ENCODE measurements around the gene PACS1. TPM values are rescaled to one million over a fixed set of nuclear protein-coding genes. Genes with fewer than 3 reads are reported as not detected.

The PACS1 gene
- polyA plus RNA-seq, 1 of the 3 experiments (the other 2 are of a cell fraction) = 37.3 TPM

GRCh38 chr11:66194391-66194790 lies 124.3 kb downstream of the PACS1 start (continued):
- TF ChIP-seq FOSL2 (IDR thresholded peaks at IDR 0.05; ENCODE audit: borderline replicate concordance, low read depth) = no peak

GRCh38 chr11:66195867-66196266 lies 125.8 kb downstream of the PACS1 start:
- no peaks in the 10 kb centered on the region for H3K27me3 ChIP-seq (ENCODE audit: insufficient read depth)
- WGBS (ENCODE audit: low lambda C conversion rate) = 81% methylated on average over 2 of the region's 2 CpGs
- ChIA-PET CTCF (interaction anchor here (2.0 to 2.3 kb wide), 2 partner anchors 15 to 27 kb away, joined by 5 to 10 read pairs; no protein-coding TSS in a partner anchor), POLR2A (no interaction called here)
- H3K36me3 ChIP-seq (replicated peaks in 1 of 2; ENCODE audit: control insufficient read depth in 1 of 2, insufficient read depth in 2 of 2, low read length in 1 of 2) = peaks cover 28 to 49% of the 10 kb centered on the region in 2 experiments
- no peak for TF ChIP-seq MAX (IDR thresholded peaks at IDR 0.05; ENCODE audit: low read depth)
- TF ChIP-seq JUND (IDR thresholded peaks at IDR 0.05) = no peak
- TF ChIP-seq GATA2 (CRISPR knock-in tag; IDR thresholded peaks at IDR 0.05) = no peak
- no peak for TF ChIP-seq SMC3 (IDR thresholded peaks at IDR 0.05; ENCODE audit: low read depth, low read length)
- no peak for TF ChIP-seq RCOR1 (IDR thresholded peaks at IDR 0.05; ENCODE audit: low read length)
- TF ChIP-seq TCF12 (IDR thresholded peaks at IDR 0.05) = no peak
- TF ChIP-seq ELF1 (IDR thresholded peaks at IDR 0.05) = no peak
- TF ChIP-seq MXI1 (IDR thresholded peaks at IDR 0.05; ENCODE audit: low read depth, low read length) = no peak
- DNase-seq = no peak
- no peaks in the 10 kb centered on the region for H3K9me2 ChIP-seq
- H4K20me1 ChIP-seq (ENCODE audit: insufficient read depth) = no peaks in the 10 kb centered on the region
- H3K4me3 ChIP-seq (ENCODE audit: low read depth in 2 of 2, low read length in 1 of 2) = no peak overlapping the region
- no peak overlapping the region for H2AFZ ChIP-seq (ENCODE audit: low read depth)
- H3K27ac ChIP-seq (ENCODE audit: low read depth in 2 of 2, low read length in 1 of 2) = no peak overlapping the region
- peaks cover 0 to 7% of the 10 kb centered on the region in 2 experiments; a peak in 2 of 4 replicates for H3K4me1 ChIP-seq (ENCODE audit: control insufficient read depth in 1 of 2, insufficient read depth in 2 of 2, low read depth in 1 of 2, low read length in 1 of 2)
- peaks cover 5% of the 10 kb centered on the region; the same call in 1 of the 2 replicates for H3K9me3 ChIP-seq
- peaks cover 33% of the 10 kb centered on the region for H3K79me2 ChIP-seq (ENCODE audit: insufficient read depth)
- no peak overlapping the region for H3K4me2 ChIP-seq
- H3K9ac ChIP-seq = no peak overlapping the region
- H3F3A ChIP-seq (replicated peaks; ENCODE audit: insufficient read depth) = peaks cover 9% of the 10 kb centered on the region

GRCh38 chr11:66203847-66204246 lies 133.8 kb downstream of the PACS1 start:
- POLR2A ChIA-PET = no interaction called here

More at GRCh38 chr11:66203847-66204246, 133.8 kb downstream of the PACS1 start:
- H2AFZ ChIP-seq (ENCODE audit: low read depth) = no peak overlapping the region
- H3F3A ChIP-seq (replicated peaks; ENCODE audit: insufficient read depth) = peaks cover 18% of the 10 kb centered on the region
- WGBS (ENCODE audit: low lambda C conversion rate) = 79% methylated on average over 3 of the region's 3 CpGs
- peaks cover 5% of the 10 kb centered on the region; the same call in 1 of the 2 replicates for H3K9me3 ChIP-seq
- H3K4me2 ChIP-seq = no peak overlapping the region
- H3K27me3 ChIP-seq (ENCODE audit: insufficient read depth) = no peaks in the 10 kb centered on the region
- H3K36me3 ChIP-seq (replicated peaks in 1 of 2; ENCODE audit: control insufficient read depth in 1 of 2, insufficient read depth in 2 of 2, low read length in 1 of 2) = peaks cover 0 to 31% of the 10 kb centered on the region in 2 experiments
- CTCF ChIA-PET = no interaction called here
- H3K79me2 ChIP-seq (ENCODE audit: insufficient read depth) = peaks cover 21% of the 10 kb centered on the region; the same call in 1 of the 2 replicates
- H3K4me1 ChIP-seq (ENCODE audit: control insufficient read depth in 1 of 2, insufficient read depth in 2 of 2, low read depth in 1 of 2, low read length in 1 of 2) = no peaks in the 10 kb centered on the region
- TF ChIP-seq TEAD4 (IDR thresholded peaks at IDR 0.05; ENCODE audit: borderline replicate concordance, insufficient read depth) (no peak), MAX (IDR thresholded peaks at IDR 0.05; ENCODE audit: low read depth) (no peak), YY1 (IDR thresholded peaks at IDR 0.05; ENCODE audit: low read depth) (no peak), MXI1 (IDR thresholded peaks at IDR 0.05; ENCODE audit: low read depth, low read length) (no peak), SIN3A (IDR thresholded peaks at IDR 0.05; ENCODE audit: borderline replicate concordance, low read depth, low read length) (no peak), IRF3 (IDR thresholded peaks at IDR 0.05; ENCODE audit: low read depth, low read length) (no peak), FOXJ3 (CRISPR knock-in tag; IDR thresholded peaks at IDR 0.05) (no peak), ELF1 (IDR thresholded peaks at IDR 0.05) (no peak), CHD2 (IDR thresholded peaks at IDR 0.05; ENCODE audit: low read length, partially characterized antibody) (no peak), FOSL2 (IDR thresholded peaks at IDR 0.05; ENCODE audit: borderline replicate concordance, low read depth) (no peak), REST (IDR thresholded peaks at IDR 0.05; ENCODE audit: low read depth, low read length) (no peak), POLR2AphosphoS5 (IDR thresholded peaks at IDR 0.05; ENCODE audit: low read depth, low read length) (no peak), TCF12 (IDR thresholded peaks at IDR 0.05) (no peak), SMC3 (IDR thresholded peaks at IDR 0.05; ENCODE audit: low read depth, low read length) (no peak), EP300 (IDR thresholded peaks at IDR 0.05; ENCODE audit: borderline replicate concordance in 1 of 2, low read depth in 1 of 2, low read length in 1 of 2) (no peak), JUND (IDR thresholded peaks at IDR 0.05) (no peak), USF2 (IDR thresholded peaks at IDR 0.05; ENCODE audit: borderline replicate concordance, low read depth, low read length) (no peak), RAD21 (IDR thresholded peaks at IDR 0.05; ENCODE audit: low read length) (no peak)
- no peak overlapping the region for H3K4me3 ChIP-seq (ENCODE audit: low read depth in 2 of 2, low read length in 1 of 2)
- no peak for DNase-seq
- H4K20me1 ChIP-seq (ENCODE audit: insufficient read depth) = no peaks in the 10 kb centered on the region
- no peaks in the 10 kb centered on the region for H3K9me2 ChIP-seq
- no peak overlapping the region for H3K9ac ChIP-seq
- no peak overlapping the region for H3K27ac ChIP-seq (ENCODE audit: low read depth in 2 of 2, low read length in 1 of 2)

Data from SK-N-SH (cell line).